Heart right ventricle (tissue), 16 donors: ENCODE data around the gene FBXL13. TPM values are rescaled to one million over a fixed set of nuclear protein-coding genes. Genes with fewer than 3 reads are reported as not detected.
"Not testable (repeated sequence)": the region's sequence is repeated elsewhere in the genome, so short reads cannot be mapped to it uniquely, and the experiment has no call there.

ENCODE experiments used
- ATAC-seq, 8 donors: fragments of 200-7000 bp; cut with Tn5 transposase; one replicate each; pipeline ENCODE4 v1.9.1; 2020; ENCODE audit warnings: mild to moderate bottlenecking in 8 of 8, moderate library complexity in 8 of 8, moderate number of reproducible peaks in 1 of 8
- DNase-seq, 2 donors: peaks; one replicate each; pipeline ENCODE4 v3.0.0-alpha.2; 2020
- H3K27ac ChIP-seq, 10 donors: fragments of 200-600 bp; sonication (generic) in 2 of 10; one replicate each; pipeline versions ENCODE4 v1.5.0 to v1.8.0; 2020 to 2022; ENCODE audit warnings: mild to moderate bottlenecking in 3 of 10
- H3K27me3 ChIP-seq, 7 donors: fragments of 200-600 bp; one replicate each; pipeline ENCODE4 v1.8.0; 2021 to 2022; ENCODE audit warnings: mild to moderate bottlenecking in 2 of 7
- H3K36me3 ChIP-seq, 9 donors: fragments of 200-600 bp; sonication (generic) in 1 of 9; one replicate each; pipeline versions ENCODE4 v1.5.0 to v1.8.0; 2020 to 2022; ENCODE audit warnings: mild to moderate bottlenecking in 2 of 9
- H3K4me1 ChIP-seq, 9 donors: fragments of 200-600 bp; sonication (generic) in 1 of 9; one replicate each; pipeline versions ENCODE4 v1.5.0 to v1.8.0; 2020 to 2022; ENCODE audit warnings: mild to moderate bottlenecking in 4 of 9
- H3K4me3 ChIP-seq, 10 donors: fragments of 200-600 bp; sonication (generic) in 2 of 10; one replicate each; pipeline versions ENCODE4 v1.5.0 to v1.8.0; 2020 to 2022; ENCODE audit warnings: mild to moderate bottlenecking in 7 of 10, moderate library complexity in 2 of 10
- H3K9me3 ChIP-seq, 11 donors: fragments of 200-600 bp in 10 of 11; sonication (generic) in 2 of 11; one replicate each; pipeline versions ENCODE4 v1.5.0 to v1.8.0; 2013 to 2022; ENCODE audit warnings: mild to moderate bottlenecking in 2 of 11, control low read depth in 1 of 11, moderate library complexity in 1 of 11
- WGBS, 2 donors: extraction: QIAGEN DNeasy Blood & Tissue Kit; methylation state at CpG; one replicate each; pipeline ENCODE4 v1.1.7; 2013; ENCODE audit warnings: inconsistent platforms in 1 of 2; 5-methylcytosine and 5-hydroxymethylcytosine counted together
- intact Hi-C, 10 donors: fragments of 100-400 bp; cut with DNase I; formaldehyde crosslinking; loops; one replicate each; pipeline versions ENCODE4 v1.11.1 to v1.14.2; 2022
- polyA plus RNA-seq, 2 donors: library from polyadenylated mRNA; stranded (reverse); fragments of 200-250 nt; gene quantifications; one replicate each; pipeline ENCODE4 v1.2.3, GENCODE V29; 2013
- total RNA-seq, 10 donors: library from RNA; stranded (reverse); fragmentation: NEBNext Ultra II Directional in 3 of 10; extraction: Animal tissue kit (Norgen Biotek cat#: 25700) in 3 of 10; gene quantifications; one replicate each; pipeline versions ENCODE4 v1.2.1 to v1.2.4, GENCODE V29; 2021 to 2023
- TF ChIP-seq, protein P1 (sequence below), 9 donors: fragments of 200-600 bp; sonication (generic) in 2 of 9; IDR thresholded peaks; one replicate each; pipeline versions ENCODE4 v1.5.0 to v1.8.0; 2021 to 2022; ENCODE audit warnings: antibody characterized with exemption in 9 of 9, mild to moderate bottlenecking in 5 of 9, moderate library complexity in 1 of 9
- donor health status: Arrhythmogenic right ventricular cardiomyopathy.
- donor health status: ischemic (EF 13 %, LVEDD 7.1; RV severe dilation, severe dysfunction).
- donor health status: healthy with polysubstance abuse.
- donor health status: DM: no; HTN: yes; CAD: no.
- donor health status: DM: no; HTN: no; CAD: no.
- donor health status: ischemic (EF 25% LVEDD 6.9; RV normal size, moderate dysfunction).
- donor health status: ischemic (EF 25% LVEDD 5.7; RV mildly dilated, moderate dysfunction).
- donor health status: healthy.
- donor health status: DM: yes; HTN: yes; CAD: no.
- donor health status: Ischemic cardiomyopathy.
- donor health status: ischemic (EF 35%, LVEDD 5.7; RV mildly dilated, moderate dysfunction).
- donor health status: nonischemic (EF 11% LVEDD 7.7; RV severe dilation, severe dysfunction).
- donor health status: DM: yes; HTN: yes; CAD: no.
- donor health status: PGD.
- donor health status: ischemic (EF 29% LVEDD 5.4; RV normal size, mild dysfunction).
- donor health status: nonischemic (EF 23%, LVEDD 6.1; RV moderate dilation, normal function).

The FBXL13 gene
- total and polyA plus RNA-seq, 12 donors = 0.12 to 0.87 (median 0.45) TPM; not detected in 1

DNA sequence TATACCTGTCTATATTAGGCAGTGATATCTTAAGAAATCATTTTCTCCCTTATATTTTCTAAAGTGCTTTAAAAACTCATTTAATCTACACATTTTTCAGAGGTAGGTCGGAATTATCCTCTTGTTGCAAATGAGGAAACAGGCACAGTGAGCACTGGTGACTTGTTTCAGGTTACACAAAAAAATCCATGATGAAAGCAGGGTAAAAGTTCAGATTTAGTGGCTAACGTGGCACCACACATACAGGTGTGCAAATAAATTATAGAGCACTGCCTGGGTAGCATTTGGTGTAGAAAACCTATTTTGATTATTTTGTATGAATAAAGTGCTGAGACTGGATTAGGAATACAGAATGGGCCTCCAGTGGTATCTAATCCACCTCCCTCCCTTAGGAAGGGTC, 26.9 kb upstream of the FBXL13 start:
- DNase-seq (no peak), ATAC-seq (no peak)
- no peaks in the 10 kb centered on the region for H3K27me3 ChIP-seq
- intact Hi-C loops = no loop called here
- H3K9me3 ChIP-seq = no peaks in the 10 kb centered on the region
- TF ChIP-seq, protein P1, sequence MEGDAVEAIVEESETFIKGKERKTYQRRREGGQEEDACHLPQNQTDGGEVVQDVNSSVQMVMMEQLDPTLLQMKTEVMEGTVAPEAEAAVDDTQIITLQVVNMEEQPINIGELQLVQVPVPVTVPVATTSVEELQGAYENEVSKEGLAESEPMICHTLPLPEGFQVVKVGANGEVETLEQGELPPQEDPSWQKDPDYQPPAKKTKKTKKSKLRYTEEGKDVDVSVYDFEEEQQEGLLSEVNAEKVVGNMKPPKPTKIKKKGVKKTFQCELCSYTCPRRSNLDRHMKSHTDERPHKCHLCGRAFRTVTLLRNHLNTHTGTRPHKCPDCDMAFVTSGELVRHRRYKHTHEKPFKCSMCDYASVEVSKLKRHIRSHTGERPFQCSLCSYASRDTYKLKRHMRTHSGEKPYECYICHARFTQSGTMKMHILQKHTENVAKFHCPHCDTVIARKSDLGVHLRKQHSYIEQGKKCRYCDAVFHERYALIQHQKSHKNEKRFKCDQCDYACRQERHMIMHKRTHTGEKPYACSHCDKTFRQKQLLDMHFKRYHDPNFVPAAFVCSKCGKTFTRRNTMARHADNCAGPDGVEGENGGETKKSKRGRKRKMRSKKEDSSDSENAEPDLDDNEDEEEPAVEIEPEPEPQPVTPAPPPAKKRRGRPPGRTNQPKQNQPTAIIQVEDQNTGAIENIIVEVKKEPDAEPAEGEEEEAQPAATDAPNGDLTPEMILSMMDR (IDR thresholded peaks at IDR 0.05) = no peak
- 46 to 69% methylated on average over 2 of the region's 2 CpGs for WGBS, 2 donors
- peaks cover 0 to 78% (median 17%) of the 10 kb centered on the region in 9 donors for H3K36me3 ChIP-seq
- H3K4me3 ChIP-seq = no peak overlapping the region
- no peak overlapping the region for H3K27ac ChIP-seq
- peaks cover 0 to 3% (median 0%) of the 10 kb centered on the region in 9 donors for H3K4me1 ChIP-seq

DNA sequence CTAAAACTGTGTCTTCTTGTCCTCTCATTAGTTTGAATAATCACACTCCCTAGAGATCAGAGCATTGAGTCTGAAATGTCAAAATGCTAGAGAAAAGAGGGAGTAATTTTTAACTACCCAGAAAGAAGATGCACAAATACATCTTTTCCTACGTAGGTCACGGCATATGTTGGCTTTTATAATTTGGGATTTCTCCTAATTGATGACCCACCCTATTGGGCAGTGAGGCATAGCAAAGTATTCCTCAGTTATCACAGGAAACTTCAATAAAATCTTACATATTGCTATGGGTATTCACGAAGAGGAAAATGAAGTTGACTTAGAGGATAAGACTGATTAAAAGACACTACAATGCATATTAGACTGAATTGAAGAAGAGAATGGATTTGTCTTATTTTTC, 25.8 kb upstream of the FBXL13 start:
- intact Hi-C loops = no loop called here
- DNase-seq = no peak
- Histone ChIP-seq H3K4me3 (no peak overlapping the region), H3K4me1 (no peaks in the 10 kb centered on the region), H3K27me3 (no peaks in the 10 kb centered on the region), H3K27ac (no peak overlapping the region), H3K36me3 (peaks cover 0 to 89% (median 17%) of the 10 kb centered on the region in 9 donors), H3K9me3 (no peaks in the 10 kb centered on the region)
- 62 to 79% methylated on average over 3 of the region's 3 CpGs for WGBS, 2 donors
- no peak for ATAC-seq
- TF ChIP-seq, protein P1 (IDR thresholded peaks at IDR 0.05) = no peak

DNA sequence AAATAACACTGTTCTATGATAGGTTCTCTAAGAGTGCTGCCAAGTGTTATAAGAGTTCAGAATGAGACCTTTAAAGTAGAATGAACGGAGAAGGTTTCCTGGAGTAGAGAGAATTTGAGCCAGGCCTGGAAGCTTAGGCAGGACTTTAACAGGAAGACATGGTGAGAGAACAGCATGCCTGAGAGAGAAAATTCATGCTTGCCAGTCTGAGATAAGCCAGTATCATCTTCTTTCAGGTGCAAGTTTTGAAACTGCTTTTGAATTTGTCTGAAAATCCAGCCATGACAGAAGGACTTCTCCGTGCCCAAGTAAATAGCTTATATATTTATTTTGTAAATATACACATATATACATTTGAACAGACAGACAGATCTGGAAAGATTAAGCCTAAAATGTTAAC, 22.4 kb upstream of the FBXL13 start:
- no peaks in the 10 kb centered on the region for H3K9me3 ChIP-seq
- H3K4me1 ChIP-seq = no peaks in the 10 kb centered on the region
- H3K36me3 ChIP-seq = peaks cover 0 to 85% (median 8%) of the 10 kb centered on the region in 9 donors
- TF ChIP-seq, protein P1 (IDR thresholded peaks at IDR 0.05) = no peak
- H3K4me3 ChIP-seq = no peak overlapping the region
- ATAC-seq = no peak
- 91 to 96% methylated on average over 2 of the region's 2 CpGs for WGBS, 2 donors
- no peaks in the 10 kb centered on the region for H3K27me3 ChIP-seq
- H3K27ac ChIP-seq = no peak overlapping the region
- intact Hi-C loops = no loop called here
- no peak for DNase-seq

DNA sequence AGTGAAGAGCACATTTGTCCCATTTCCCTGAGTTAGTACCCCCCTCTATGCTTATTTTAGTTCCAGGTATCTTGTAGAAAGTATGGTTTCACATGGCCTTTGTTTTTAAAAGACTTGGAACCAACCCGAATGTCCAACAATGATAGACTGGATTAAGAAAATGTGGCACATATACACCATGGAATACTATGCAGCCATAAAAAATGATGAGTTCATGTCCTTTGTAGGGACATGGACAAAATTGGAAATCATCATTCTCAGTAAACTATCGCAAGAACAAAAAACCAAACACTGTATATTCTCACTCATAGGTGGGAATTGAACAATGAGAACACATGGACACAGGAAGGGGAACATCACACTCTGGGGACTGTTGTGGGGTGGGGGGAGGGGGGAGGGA, 21.0 kb upstream of the FBXL13 start:
- 95 to 100% methylated on average over 2 of the region's 2 CpGs for WGBS, 2 donors
- peaks cover 0 to 82% (median 4%) of the 10 kb centered on the region in 9 donors for H3K36me3 ChIP-seq
- H3K9me3 ChIP-seq, intact Hi-C loops, ATAC-seq, H3K27me3 ChIP-seq, H3K4me3 ChIP-seq, DNase-seq, H3K27ac ChIP-seq, H3K4me1 ChIP-seq: not testable (repeated sequence)

DNA sequence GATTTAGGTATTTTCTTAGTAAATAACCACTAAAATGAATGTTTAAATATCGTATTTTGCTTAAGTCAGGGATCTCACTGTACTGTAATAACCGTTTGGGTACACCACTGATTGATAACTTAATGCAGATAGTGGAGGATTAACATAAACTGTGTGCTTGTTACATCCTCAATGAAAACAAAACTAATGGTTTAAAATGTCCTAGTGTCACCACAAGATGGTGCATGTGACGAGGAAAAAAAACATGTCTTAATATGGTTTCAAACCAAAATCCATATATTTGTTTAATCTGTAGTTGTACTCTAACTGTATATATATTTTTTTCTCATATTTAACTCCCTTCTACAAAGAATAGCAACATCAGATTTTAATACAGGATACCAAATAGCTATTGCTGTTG, 19.5 kb upstream of the FBXL13 start:
- ATAC-seq (no peak), DNase-seq (no peak)
- Histone ChIP-seq H3K9me3 (no peaks in the 10 kb centered on the region), H3K27ac (no peak overlapping the region), H3K27me3 (no peaks in the 10 kb centered on the region), H3K4me1 (no peaks in the 10 kb centered on the region), H3K4me3 (no peak overlapping the region), H3K36me3 (peaks cover 0 to 85% (median 2%) of the 10 kb centered on the region in 9 donors)
- TF ChIP-seq, protein P1 (IDR thresholded peaks at IDR 0.05) = peak in 1 of 9 donors; percentile 7
- intact Hi-C loops = no loop called here
- WGBS, 2 donors = 46 to 64% methylated on average over 3 of the region's 3 CpGs
